SK-N-SH (cell line): Measurements from ENCODE around the gene PFKFB2. TPM values are rescaled to one million over a fixed set of nuclear protein-coding genes. Genes with fewer than 3 reads are reported as not detected.

Experiments used
- CTCF ChIA-PET: fragments of 300-600, 350-600 bp; formaldehyde crosslinking; extraction: SDS; loops from one replicate; lab custom pipeline; 2021; lab: Yijun Ruan, JAX
- POLR2A ChIA-PET: fragments of 350-600 bp; sonication (Branson Sonifier 250); formaldehyde crosslinking; extraction: SDS; loops from one replicate; lab custom pipeline; 2020; ENCODE audit warnings: antibody characterized with exemption, inconsistent platforms; lab: Yijun Ruan, JAX
- DNase-seq: peaks from one replicate; pipeline ENCODE4 v3.0.0; 2012
- H2AFZ ChIP-seq: fragments of 200-600 bp; sonication (generic); 2 replicates; pipeline ENCODE4 v1.8.1; 2016; ENCODE audit warnings: antibody characterized with exemption, mild to moderate bottlenecking, low read depth
- H3F3A ChIP-seq: fragments of 200-600 bp; sonication (generic); replicated peaks from 2 replicates; pipeline ENCODE3; 2016; ENCODE audit warnings: antibody characterized with exemption, mild to moderate bottlenecking; ENCODE audit not compliant: insufficient read depth
- H3K27ac ChIP-seq, 2 experiments: fragments of 200-500 bp in 1 of 2; fragments of 200-600 bp in 1 of 2; sonication (Bioruptor generic) in 1 of 2; sonication (generic), shearing (Covaris generic) in 1 of 2; 2 replicates each; pipeline versions ENCODE4 v1.5.1 to v1.6.1; 2014 to 2016; ENCODE audit warnings: low read depth in 2 of 2, inconsistent platforms in 1 of 2, low read length in 1 of 2, mild to moderate bottlenecking in 1 of 2, mixed read lengths in 1 of 2
- H3K27me3 ChIP-seq: fragments of 200-600 bp; sonication (generic), shearing (Covaris generic); 2 replicates; pipeline ENCODE4 v1.6.1; 2016; ENCODE audit warnings: mixed run types; ENCODE audit not compliant: insufficient read depth
- H3K36me3 ChIP-seq, 2 experiments: fragments of 200-500 bp in 1 of 2; fragments of 200-600 bp in 1 of 2; sonication (Bioruptor generic) in 1 of 2; sonication (generic) in 1 of 2; replicated peaks in 1 of 2; 2 replicates each; pipeline versions ENCODE3 to v1.5.1; 2014 to 2016; ENCODE audit warnings: low read length in 1 of 2, mild to moderate bottlenecking in 1 of 2; ENCODE audit not compliant: insufficient read depth in 2 of 2, control insufficient read depth in 1 of 2
- H3K4me1 ChIP-seq, 2 experiments: fragments of 200-500 bp in 1 of 2; fragments of 200-600 bp in 1 of 2; sonication (Bioruptor generic) in 1 of 2; sonication (generic), shearing (Covaris generic) in 1 of 2; 2 replicates each; pipeline versions ENCODE4 v1.5.1 to v1.6.1; 2014 to 2016; ENCODE audit warnings: low read depth in 1 of 2, low read length in 1 of 2, mixed run types in 1 of 2; ENCODE audit not compliant: insufficient read depth in 2 of 2, control insufficient read depth in 1 of 2
- H3K4me2 ChIP-seq: fragments of 200-600 bp; sonication (generic), shearing (Covaris generic); 2 replicates; pipeline ENCODE4 v1.6.1; 2017; ENCODE audit warnings: mixed run types
- H3K4me3 ChIP-seq, 2 experiments: fragments of 200-500 bp in 1 of 2; fragments of 200-600 bp in 1 of 2; sonication (Bioruptor generic) in 1 of 2; sonication (generic), shearing (Covaris generic) in 1 of 2; 2 replicates each; pipeline versions ENCODE4 v1.5.1 to v1.8.1; 2014 to 2016; ENCODE audit warnings: low read depth in 2 of 2, inconsistent platforms in 1 of 2, low read length in 1 of 2, mild to moderate bottlenecking in 1 of 2, mixed read lengths in 1 of 2, moderate library complexity in 1 of 2
- H3K79me2 ChIP-seq: fragments of 200-600 bp; sonication (generic); 2 replicates; pipeline ENCODE4 v1.8.1; 2017; ENCODE audit warnings: mild to moderate bottlenecking; ENCODE audit not compliant: insufficient read depth
- H3K9ac ChIP-seq: fragments of 200-600 bp; sonication (generic); 2 replicates; pipeline ENCODE4 v1.6.1; 2017; ENCODE audit warnings: mixed run types
- H3K9me2 ChIP-seq: fragments of 200-600 bp; sonication (generic); 2 replicates; pipeline ENCODE4 v1.6.1; 2017; ENCODE audit warnings: mixed run types
- H3K9me3 ChIP-seq: fragments of 200-600 bp; sonication (generic); 2 replicates; pipeline ENCODE4 v1.6.1; 2017; ENCODE audit warnings: mixed run types, mild to moderate bottlenecking, moderate library complexity
- H4K20me1 ChIP-seq: fragments of 200-600 bp; sonication (generic); 2 replicates; pipeline ENCODE4 v1.6.1; 2017; ENCODE audit warnings: mild to moderate bottlenecking, mixed run types; ENCODE audit not compliant: insufficient read depth
- EP300 ChIP-seq, 2 experiments: IDR thresholded peaks; 2 replicates each; pipeline versions ENCODE4 v1.4.0 to v1.6.1; 2012; ENCODE audit warnings: borderline replicate concordance in 1 of 2, low read depth in 1 of 2, low read length in 1 of 2
- FOSL2 ChIP-seq: IDR thresholded peaks from 2 replicates; pipeline ENCODE4 v1.4.0; 2012; ENCODE audit warnings: low read depth, mild to moderate bottlenecking, moderate library complexity, borderline replicate concordance
- FOXJ3 ChIP-seq: sonication (generic); formaldehyde crosslinking; IDR thresholded peaks from 2 replicates; pipeline ENCODE4 v1.5.1; 2020; ENCODE audit warnings: mild to moderate bottlenecking, missing genetic modification reagents
- FOXM1 ChIP-seq: IDR thresholded peaks from 2 replicates; pipeline ENCODE4 v1.4.0; 2012; ENCODE audit warnings: low read depth, mild to moderate bottlenecking
- GATA2 ChIP-seq: sonication (generic); formaldehyde crosslinking; IDR thresholded peaks from 2 replicates; pipeline ENCODE4 v1.5.0; 2020; ENCODE audit warnings: mild to moderate bottlenecking, missing genetic modification reagents
- JUND ChIP-seq: IDR thresholded peaks from 2 replicates; pipeline ENCODE4 v1.4.0; 2012
- MXI1 ChIP-seq: IDR thresholded peaks from 2 replicates; pipeline ENCODE4 v1.6.1; 2012; ENCODE audit warnings: mild to moderate bottlenecking, low read depth, low read length, improper control_type of control experiment
- NFIC ChIP-seq: IDR thresholded peaks from 2 replicates; pipeline ENCODE4 v1.4.0; 2012; ENCODE audit warnings: borderline replicate concordance
- RAD21 ChIP-seq: IDR thresholded peaks from 2 replicates; pipeline ENCODE4 v1.6.1; 2012; ENCODE audit warnings: mild to moderate bottlenecking, low read length
- RFX5 ChIP-seq: IDR thresholded peaks from 2 replicates; pipeline ENCODE4 v1.6.1; 2012; ENCODE audit warnings: mild to moderate bottlenecking, improper control_type of control experiment, low read length
- RXRA ChIP-seq: IDR thresholded peaks from 2 replicates; pipeline ENCODE4 v1.4.0; 2012; ENCODE audit warnings: low read depth, mild to moderate bottlenecking, borderline replicate concordance
- SMC3 ChIP-seq: IDR thresholded peaks from 2 replicates; pipeline ENCODE4 v1.6.1; 2012; ENCODE audit warnings: low read depth, low read length, improper control_type of control experiment
- TAF1 ChIP-seq: IDR thresholded peaks from 2 replicates; pipeline ENCODE4 v1.6.1; 2012; ENCODE audit warnings: low read depth, mild to moderate bottlenecking, low read length, moderate library complexity, borderline replicate concordance
- TCF12 ChIP-seq: IDR thresholded peaks from 2 replicates; pipeline ENCODE4 v1.4.0; 2012
- TEAD4 ChIP-seq: IDR thresholded peaks from 2 replicates; pipeline ENCODE4 v1.4.0; 2012; ENCODE audit warnings: mild to moderate bottlenecking, borderline replicate concordance; ENCODE audit not compliant: insufficient read depth
- YY1 ChIP-seq: IDR thresholded peaks from 2 replicates; pipeline ENCODE4 v1.4.0; 2012; ENCODE audit warnings: low read depth, mild to moderate bottlenecking
- WGBS: methylation state at CpG from one replicate; pipeline ENCODE4 v1.1.6; 2017; ENCODE audit warnings: low lambda C conversion rate; 5-methylcytosine and 5-hydroxymethylcytosine counted together
- polyA plus RNA-seq, 3 experiments: library from polyadenylated mRNA; depleted of rRNA; stranded (reverse); fragments of >200 nt; gene quantifications; 2 replicates each; pipeline ENCODE4 v1.2.3, GENCODE V29; 2012
- TF ChIP-seq, protein P1 (sequence below): fragments of 150-350 bp; IDR thresholded peaks from 2 replicates; pipeline ENCODE4 v1.6.1; 2017; ENCODE audit warnings: antibody characterized with exemption, low read length, low read depth, borderline replicate concordance
- TF ChIP-seq, protein P2 (sequence below): IDR thresholded peaks from 2 replicates; pipeline ENCODE4 v1.6.1; 2012; ENCODE audit warnings: mild to moderate bottlenecking, low read depth, low read length, moderate library complexity
- TF ChIP-seq, protein P3 (sequence below): IDR thresholded peaks from 2 replicates; pipeline ENCODE4 v1.4.0; 2012; ENCODE audit warnings: low read depth, borderline replicate concordance

Gene PFKFB2
- polyA plus RNA-seq, 1 of the 3 experiments (the other 2 are of a cell fraction): 1.8 TPM

DNA sequence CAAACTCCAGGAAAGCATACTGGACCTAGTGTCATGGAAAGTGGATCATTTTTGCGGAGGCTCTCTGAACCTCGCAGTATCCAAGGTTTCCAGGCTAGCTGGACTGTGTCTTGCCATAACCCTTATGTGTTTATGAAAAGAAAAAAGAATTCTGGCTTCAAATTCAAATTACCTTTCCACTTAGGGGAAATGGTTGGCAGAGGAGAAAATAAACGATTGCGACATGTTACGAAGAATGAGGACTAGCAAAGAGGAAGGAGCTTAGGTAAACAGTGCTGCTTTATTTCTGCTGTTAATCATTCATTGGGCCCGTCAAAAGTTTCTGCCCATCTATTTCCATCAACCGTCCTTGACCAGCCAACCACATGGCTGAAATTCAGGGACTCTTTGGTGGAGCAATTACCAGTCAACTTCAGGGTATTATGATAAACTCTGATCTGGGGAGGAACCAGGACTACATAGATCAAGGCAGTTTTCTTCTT lies 50.9 kb downstream of the PFKFB2 start, which contains the start of gene C4BPA:
TSS of gene C4BPA (plus strand) at position 342 of the 482 bp plus-strand sequence. CDS start 8,793 bp downstream, outside the sequence.
- 18% methylated on average over 7 of the region's 7 CpGs for WGBS
- no peaks in the 10 kb centered on the region for H4K20me1 ChIP-seq
- no peak for DNase-seq
- no peaks in the 10 kb centered on the region for H3K9me2 ChIP-seq
- H3K36me3 ChIP-seq: no peaks in the 10 kb centered on the region
- H3K79me2 ChIP-seq: no peaks in the 10 kb centered on the region
- no peak within 1 kb of the TSS for H3K4me3 ChIP-seq
- no peak within 1 kb of the TSS for H3K27ac ChIP-seq
- H3K9me3 ChIP-seq: no peaks in the 10 kb centered on the region; the same call in 1 of the 2 replicates
- H2AFZ ChIP-seq: no peak within 1 kb of the TSS
- ChIA-PET CTCF (interaction anchor here (0.9 to 1.2 kb wide), 3 partner anchors 17 to 301 kb away, joined by 3 to 4 read pairs (median 3); no protein-coding TSS in a partner anchor), POLR2A (no interaction called here)
- H3K27me3 ChIP-seq: peaks cover 46% of the 10 kb centered on the region
- TF ChIP-seq TCF12 (no peak), YY1 (no peak), FOSL2 (no peak), FOXJ3 (CRISPR knock-in tag) (no peak), EP300 (IDR thresholded peaks at IDR 0.05; ENCODE audit: borderline replicate concordance in 1 of 2, low read depth in 1 of 2, low read length in 1 of 2) (no peak), RFX5 (no peak), MXI1 (no peak), FOXM1 (no peak), JUND (no peak), RXRA (no peak), GATA2 (CRISPR knock-in tag) (no peak), SMC3 (no peak), TAF1 (no peak), NFIC (no peak), RAD21 (no peak), TEAD4 (no peak)
- TF ChIP-seq, protein P1, sequence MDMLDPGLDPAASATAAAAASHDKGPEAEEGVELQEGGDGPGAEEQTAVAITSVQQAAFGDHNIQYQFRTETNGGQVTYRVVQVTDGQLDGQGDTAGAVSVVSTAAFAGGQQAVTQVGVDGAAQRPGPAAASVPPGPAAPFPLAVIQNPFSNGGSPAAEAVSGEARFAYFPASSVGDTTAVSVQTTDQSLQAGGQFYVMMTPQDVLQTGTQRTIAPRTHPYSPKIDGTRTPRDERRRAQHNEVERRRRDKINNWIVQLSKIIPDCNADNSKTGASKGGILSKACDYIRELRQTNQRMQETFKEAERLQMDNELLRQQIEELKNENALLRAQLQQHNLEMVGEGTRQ: no peak
- TF ChIP-seq, protein P2, sequence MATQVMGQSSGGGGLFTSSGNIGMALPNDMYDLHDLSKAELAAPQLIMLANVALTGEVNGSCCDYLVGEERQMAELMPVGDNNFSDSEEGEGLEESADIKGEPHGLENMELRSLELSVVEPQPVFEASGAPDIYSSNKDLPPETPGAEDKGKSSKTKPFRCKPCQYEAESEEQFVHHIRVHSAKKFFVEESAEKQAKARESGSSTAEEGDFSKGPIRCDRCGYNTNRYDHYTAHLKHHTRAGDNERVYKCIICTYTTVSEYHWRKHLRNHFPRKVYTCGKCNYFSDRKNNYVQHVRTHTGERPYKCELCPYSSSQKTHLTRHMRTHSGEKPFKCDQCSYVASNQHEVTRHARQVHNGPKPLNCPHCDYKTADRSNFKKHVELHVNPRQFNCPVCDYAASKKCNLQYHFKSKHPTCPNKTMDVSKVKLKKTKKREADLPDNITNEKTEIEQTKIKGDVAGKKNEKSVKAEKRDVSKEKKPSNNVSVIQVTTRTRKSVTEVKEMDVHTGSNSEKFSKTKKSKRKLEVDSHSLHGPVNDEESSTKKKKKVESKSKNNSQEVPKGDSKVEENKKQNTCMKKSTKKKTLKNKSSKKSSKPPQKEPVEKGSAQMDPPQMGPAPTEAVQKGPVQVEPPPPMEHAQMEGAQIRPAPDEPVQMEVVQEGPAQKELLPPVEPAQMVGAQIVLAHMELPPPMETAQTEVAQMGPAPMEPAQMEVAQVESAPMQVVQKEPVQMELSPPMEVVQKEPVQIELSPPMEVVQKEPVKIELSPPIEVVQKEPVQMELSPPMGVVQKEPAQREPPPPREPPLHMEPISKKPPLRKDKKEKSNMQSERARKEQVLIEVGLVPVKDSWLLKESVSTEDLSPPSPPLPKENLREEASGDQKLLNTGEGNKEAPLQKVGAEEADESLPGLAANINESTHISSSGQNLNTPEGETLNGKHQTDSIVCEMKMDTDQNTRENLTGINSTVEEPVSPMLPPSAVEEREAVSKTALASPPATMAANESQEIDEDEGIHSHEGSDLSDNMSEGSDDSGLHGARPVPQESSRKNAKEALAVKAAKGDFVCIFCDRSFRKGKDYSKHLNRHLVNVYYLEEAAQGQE: no peak
- TF ChIP-seq, protein P3, sequence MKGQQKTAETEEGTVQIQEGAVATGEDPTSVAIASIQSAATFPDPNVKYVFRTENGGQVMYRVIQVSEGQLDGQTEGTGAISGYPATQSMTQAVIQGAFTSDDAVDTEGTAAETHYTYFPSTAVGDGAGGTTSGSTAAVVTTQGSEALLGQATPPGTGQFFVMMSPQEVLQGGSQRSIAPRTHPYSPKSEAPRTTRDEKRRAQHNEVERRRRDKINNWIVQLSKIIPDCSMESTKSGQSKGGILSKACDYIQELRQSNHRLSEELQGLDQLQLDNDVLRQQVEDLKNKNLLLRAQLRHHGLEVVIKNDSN: no peak
- no peak within 1 kb of the TSS for H3K4me2 ChIP-seq
- H3K4me1 ChIP-seq: no peaks in the 10 kb centered on the region
- H3K9ac ChIP-seq: no peak within 1 kb of the TSS
- H3F3A ChIP-seq: no peaks in the 10 kb centered on the region
